ENCODE measurements around the gene DPH1. TPM values are rescaled to one million over a fixed set of nuclear protein-coding genes. Genes with fewer than 3 reads are reported as not detected.

Gene DPH1
- total and polyA plus RNA-seq, 2 of the 4 experiments (the other 2 are of a cell fraction): 24.4 to 49.9 TPM

- no peak overlapping the region for H2AK9ac ChIP-seq (replicated peaks; ENCODE audit: low read depth, low read length, poor library complexity)
- no peak overlapping the region for H3K14ac ChIP-seq (replicated peaks; ENCODE audit: low read depth, low read length)
- TF ChIP-seq MAFK (IDR thresholded peaks at IDR 0.05; ENCODE audit: low read depth, low read length): no peak
- no peak for TF ChIP-seq MAZ (IDR thresholded peaks at IDR 0.05; ENCODE audit: borderline replicate concordance, low read depth, low read length)
- TF ChIP-seq MXI1 (IDR thresholded peaks at IDR 0.05; ENCODE audit: borderline replicate concordance, low read depth, low read length): no peak
- TF ChIP-seq CTCF (conservative IDR thresholded peaks at IDR 0.05; ENCODE audit: low read depth, low read length): no peak
- no peak for TF ChIP-seq RAD21 (IDR thresholded peaks at IDR 0.05; ENCODE audit: low read length)
- TF ChIP-seq SMC3 (IDR thresholded peaks at IDR 0.05; ENCODE audit: low read depth, low read length): no peak
- TF ChIP-seq CEBPB (IDR thresholded peaks at IDR 0.05; ENCODE audit: low read depth, low read length): no peak
- no peak for TF ChIP-seq RFX5 (IDR thresholded peaks at IDR 0.05; ENCODE audit: low read depth, low read length)
- intact Hi-C loops (cut with micrococcal nuclease): no loop called here
- H3K4ac ChIP-seq (ENCODE audit: low read depth, low read length): no peak overlapping the region
- ChIA-PET CTCF (no interaction called here), POLR2A (ENCODE audit: unreplicated experiment) (no interaction called here)
- no peak overlapping the region for H2AFZ ChIP-seq (replicated peaks; ENCODE audit: low read length, poor library complexity)
- H2BK5ac ChIP-seq (ENCODE audit: low read depth, low read length, poor library complexity, severe bottlenecking): no peak overlapping the region
- 85% methylated on average over 9 of the region's 13 CpGs; no CpG with 5 or more reads in 1 of the 2 experiments for WGBS, 2 experiments (ENCODE audit: extremely low coverage in 2 of 2, insufficient read length in 1 of 2)
- H2BK20ac ChIP-seq (ENCODE audit: low read depth, low read length): no peak overlapping the region
- no peak overlapping the region for H2BK15ac ChIP-seq (ENCODE audit: low read depth, low read length)
- dilution Hi-C loops (cut with HindIII; ENCODE audit: low sequenced_read_pairs, unreplicated experiment): no loop called here
- H3K18ac ChIP-seq (ENCODE audit: low read depth, low read length): no peak overlapping the region
- H3K56ac ChIP-seq (ENCODE audit: extremely low read depth, insufficient read depth, low read length): no peak overlapping the region
- H3K36me3 ChIP-seq (ENCODE audit: control insufficient read depth, insufficient read depth, low read length): no peaks in the 10 kb centered on the region
- H3K79me1 ChIP-seq (ENCODE audit: low read depth in 1 of 2, low read length in 2 of 2): no peaks in the 10 kb centered on the region
- H3K27me3 ChIP-seq (ENCODE audit: control insufficient read depth, insufficient read depth, low read length): peaks cover 4% of the 10 kb centered on the region; the same call in 1 of the 2 replicates
- peaks cover 8% of the 10 kb centered on the region for H3K4me1 ChIP-seq (ENCODE audit: control insufficient read depth, insufficient read depth, low read length)
- no peaks in the 10 kb centered on the region for H3K9me3 ChIP-seq (ENCODE audit: control insufficient read depth, insufficient read depth, low read length)
- no peak overlapping the region for H3K4me3 ChIP-seq (ENCODE audit: insufficient read depth, low read depth, low read length)
- no peak overlapping the region for H2AK5ac ChIP-seq (ENCODE audit: low read depth, low read length)
- no peaks in the 10 kb centered on the region for H3K9me1 ChIP-seq (ENCODE audit: insufficient read depth, low read length)
- no peak for ATAC-seq (ENCODE audit: low read depth)
- H2BK120ac ChIP-seq (ENCODE audit: low read depth, low read length): no peak overlapping the region
- H4K5ac ChIP-seq (ENCODE audit: low read depth, low read length): no peak overlapping the region
- no peak for DNase-seq
- no peak overlapping the region for H4K91ac ChIP-seq (ENCODE audit: insufficient read depth, low read depth, low read length)
- H3K4me2 ChIP-seq (ENCODE audit: low read depth, low read length): no peak overlapping the region
- in situ Hi-C loops (cut with MboI; ENCODE audit: low sequenced_read_pairs): no loop called here
- no peak overlapping the region for H3K23ac ChIP-seq (ENCODE audit: low read depth, low read length)
- no peaks in the 10 kb centered on the region for H4K20me1 ChIP-seq (ENCODE audit: insufficient read depth, low read length)
- BruUV-seq (replicated peaks): no TSS peak
- H3K9ac ChIP-seq (ENCODE audit: low read depth, low read length): no peak overlapping the region
- no peak overlapping the region for H4K8ac ChIP-seq (ENCODE audit: low read depth in 2 of 2, low read length in 2 of 2)
- no peak overlapping the region for H3K27ac ChIP-seq (ENCODE audit: insufficient read depth, low read length)
Measured at GRCh38 chr17:2003525-2003924, 26.4 kb upstream of the DPH1 start.
